Measurements from ENCODE around the gene RNPEPL1. TPM values are rescaled to one million over a fixed set of nuclear protein-coding genes. Genes with fewer than 3 reads are reported as not detected.

The RNPEPL1 gene
- polyA plus RNA-seq, 3 donors = 15.4 to 100 (median 36.4) TPM

- no peak for DNase-seq
- intact Hi-C loops (cut with micrococcal nuclease) = no loop called here
- no peak overlapping the region for H3K27ac Mint-ChIP-seq
- no peak overlapping the region for H3K9ac ChIP-seq (ENCODE audit: insufficient read depth, low read length, poor library complexity, severe bottlenecking)
- no peak overlapping the region for H3K4me3 ChIP-seq (replicated peaks in 1 of 3; ENCODE audit: low read depth in 2 of 3, low read length in 3 of 3)
- no peaks in the 10 kb centered on the region for H3K4me1 ChIP-seq (ENCODE audit: control insufficient read depth in 1 of 2, insufficient read depth in 2 of 2, low read length in 2 of 2)
- no peaks in the 10 kb centered on the region for H3K79me2 ChIP-seq (ENCODE audit: insufficient read depth, low read length)
- H3K36me3 Mint-ChIP-seq = peaks cover 72 to 92% of the 10 kb centered on the region in 2 donors
- H3K9me3 Mint-ChIP-seq = peaks cover 58 to 80% (median 68%) of the 10 kb centered on the region in 7 donors
- H3K4me1 Mint-ChIP-seq = no peaks in the 10 kb centered on the region
- no peak overlapping the region for H3K4me2 ChIP-seq (replicated peaks; ENCODE audit: extremely low read depth, low read length, poor library complexity, severe bottlenecking)
- no peaks in the 10 kb centered on the region for H3K27me3 ChIP-seq (ENCODE audit: control insufficient read depth in 2 of 2, insufficient read depth in 2 of 2, low read length in 2 of 2)
- H2AFZ ChIP-seq (ENCODE audit: insufficient read depth, low read depth, low read length, poor library complexity, severe bottlenecking) = no peak overlapping the region
- no peak overlapping the region for H3K4me3 Mint-ChIP-seq
- no peaks in the 10 kb centered on the region for H4K20me1 ChIP-seq (ENCODE audit: insufficient read depth, low read length)
- no peaks in the 10 kb centered on the region for H3K27me3 Mint-ChIP-seq (ENCODE audit: low read depth in 3 of 3)
- WGBS (ENCODE audit: insufficient coverage) = 98% methylated on average over 5 of the region's 7 CpGs
- H3K27ac ChIP-seq (ENCODE audit: low read depth in 1 of 2, low read length in 2 of 2) = no peak overlapping the region
- peaks cover 11 to 80% of the 10 kb centered on the region in 2 donors for H3K36me3 ChIP-seq (replicated peaks in 1 of 2; ENCODE audit: control insufficient read depth in 1 of 2, insufficient read depth in 2 of 2, low read length in 2 of 2)
- TF ChIP-seq CTCF (IDR thresholded peaks at IDR 0.05) = no peak
- peaks cover 57 to 69% of the 10 kb centered on the region in 2 donors for H3K9me3 ChIP-seq (replicated peaks in 1 of 2; ENCODE audit: control insufficient read depth in 1 of 2, insufficient read depth in 1 of 2, low read length in 2 of 2)
These were observed 38.1 kb upstream of the RNPEPL1 start for GRCh38 chr2:240530181-240530580.

GRCh38 chr2:240531038-240531437 lies 37.2 kb upstream of the RNPEPL1 start:
- Mint-ChIP-seq H3K9me3 (peaks cover 51 to 72% (median 62%) of the 10 kb centered on the region in 7 donors), H3K36me3 (peaks cover 74 to 93% of the 10 kb centered on the region in 2 donors)

More at GRCh38 chr2:240531038-240531437, 37.2 kb upstream of the RNPEPL1 start:
- intact Hi-C loops (cut with micrococcal nuclease) = no loop called here
- DNase-seq = no peak
- TF ChIP-seq CTCF (IDR thresholded peaks at IDR 0.05) = no peak
- H3K9me3 ChIP-seq (replicated peaks in 1 of 2; ENCODE audit: control insufficient read depth in 1 of 2, insufficient read depth in 1 of 2, low read length in 2 of 2) = peaks cover 48 to 60% of the 10 kb centered on the region in 2 donors
- WGBS (ENCODE audit: insufficient coverage) = 97% methylated on average over 4 of the region's 5 CpGs
- H2AFZ ChIP-seq (ENCODE audit: insufficient read depth, low read depth, low read length, poor library complexity, severe bottlenecking) = no peak overlapping the region
- no peaks in the 10 kb centered on the region for H3K4me1 ChIP-seq (ENCODE audit: control insufficient read depth in 1 of 2, insufficient read depth in 2 of 2, low read length in 2 of 2)
- Mint-ChIP-seq H3K4me3 (no peak overlapping the region), H3K27ac (no peak overlapping the region), H3K4me1 (no peaks in the 10 kb centered on the region), H3K27me3 (ENCODE audit: low read depth in 3 of 3) (no peaks in the 10 kb centered on the region)
- no peak overlapping the region for H3K27ac ChIP-seq (ENCODE audit: low read depth in 1 of 2, low read length in 2 of 2)
- no peak overlapping the region for H3K4me3 ChIP-seq (replicated peaks in 1 of 3; ENCODE audit: low read depth in 2 of 3, low read length in 3 of 3)
- H4K20me1 ChIP-seq (ENCODE audit: insufficient read depth, low read length) = no peaks in the 10 kb centered on the region
- peaks cover 10 to 74% of the 10 kb centered on the region in 2 donors for H3K36me3 ChIP-seq (replicated peaks in 1 of 2; ENCODE audit: control insufficient read depth in 1 of 2, insufficient read depth in 2 of 2, low read length in 2 of 2)
- no peaks in the 10 kb centered on the region for H3K79me2 ChIP-seq (ENCODE audit: insufficient read depth, low read length)
- H3K27me3 ChIP-seq (ENCODE audit: control insufficient read depth in 2 of 2, insufficient read depth in 2 of 2, low read length in 2 of 2) = no peaks in the 10 kb centered on the region
- H3K4me2 ChIP-seq (replicated peaks; ENCODE audit: extremely low read depth, low read length, poor library complexity, severe bottlenecking) = no peak overlapping the region
- no peak overlapping the region for H3K9ac ChIP-seq (ENCODE audit: insufficient read depth, low read length, poor library complexity, severe bottlenecking)

All from CD14-positive monocyte (primary cell).